HG03342 (cell line): ENCODE results near the gene SYPL1.
A peak's percentile ranks its signal among the peaks of the same experiment; 100 is the strongest.

Experiments
- ATAC-seq: cut with Tn5 transposase; IDR thresholded peaks from one replicate; pipeline ENCODE4 v1.9.1; 2021; ENCODE audit warnings: mild to moderate bottlenecking, moderate library complexity; ENCODE audit not compliant: unreplicated experiment

The SYPL1 gene

GRCh38 chr7:106068986-106069385 is 43.1 kb downstream of the SYPL1 start:
- no peak for ATAC-seq

DNA sequence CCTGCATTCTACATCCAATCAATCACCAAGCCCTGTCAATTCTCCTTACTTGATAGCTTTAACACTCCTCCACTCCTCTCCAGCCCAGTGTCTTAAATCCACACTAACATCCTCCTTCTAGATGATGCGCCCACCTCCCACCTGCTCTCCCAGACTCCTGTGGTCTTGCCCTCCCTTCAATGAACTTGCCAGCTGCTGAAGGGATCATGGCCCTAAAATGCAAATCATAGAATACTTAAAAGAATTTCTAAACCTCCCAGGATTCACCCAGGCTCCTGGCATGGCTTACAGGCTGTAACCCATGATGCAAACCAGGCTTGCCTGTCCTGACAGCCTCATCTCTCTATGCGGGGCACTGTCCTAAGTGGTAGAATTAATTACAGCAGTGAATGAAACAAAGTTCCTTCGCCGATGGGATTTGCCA is 43.6 kb downstream of the SYPL1 start:
- ATAC-seq = no peak

GRCh38 chr7:106067678-106068077 is 44.4 kb downstream of the SYPL1 start:
- ATAC-seq = no peak

GRCh38 chr7:106065575-106066500 is 46.3 kb downstream of the SYPL1 start:
- ATAC-seq = no peak

GRCh38 chr7:106064771-106065574 is 47.1 kb downstream of the SYPL1 start:
- no peak for ATAC-seq

- no peak for ATAC-seq
These were observed 47.8 kb downstream of the SYPL1 start for GRCh38 chr7:106064316-106064715.

DNA sequence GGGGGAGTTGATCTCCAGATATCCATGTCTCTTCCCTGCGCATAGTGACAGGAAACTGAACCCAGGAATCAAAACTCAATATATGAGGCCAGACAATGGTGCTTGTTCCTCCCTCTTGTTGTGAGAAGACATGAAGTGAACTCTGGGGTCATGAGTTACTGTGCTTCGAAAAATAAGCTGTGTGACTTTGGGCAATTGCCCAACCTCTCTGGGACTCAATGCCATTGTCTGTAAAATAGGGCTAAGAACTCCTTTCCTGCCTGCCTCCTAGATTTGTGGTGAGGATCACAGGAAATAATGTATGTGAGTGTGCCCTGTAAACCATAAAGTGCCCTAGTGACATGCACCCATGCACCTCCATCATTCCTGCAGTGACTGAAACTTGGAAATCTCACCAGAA is 48.4 kb downstream of the SYPL1 start:
- no peak for ATAC-seq

- no peak for ATAC-seq
These were observed 49.1 kb downstream of the SYPL1 start for GRCh38 chr7:106063024-106063423.

- no peak for ATAC-seq
These were observed 49.6 kb downstream of the SYPL1 start for GRCh38 chr7:106062521-106062931.

GRCh38 chr7:106062006-106062405 is 50.1 kb downstream of the SYPL1 start:
- ATAC-seq = no peak

GRCh38 chr7:106061301-106061979 is 50.7 kb downstream of the SYPL1 start:
- ATAC-seq = no peak

- ATAC-seq = no peak
These were observed 51.7 kb downstream of the SYPL1 start for GRCh38 chr7:106060394-106060920.

DNA sequence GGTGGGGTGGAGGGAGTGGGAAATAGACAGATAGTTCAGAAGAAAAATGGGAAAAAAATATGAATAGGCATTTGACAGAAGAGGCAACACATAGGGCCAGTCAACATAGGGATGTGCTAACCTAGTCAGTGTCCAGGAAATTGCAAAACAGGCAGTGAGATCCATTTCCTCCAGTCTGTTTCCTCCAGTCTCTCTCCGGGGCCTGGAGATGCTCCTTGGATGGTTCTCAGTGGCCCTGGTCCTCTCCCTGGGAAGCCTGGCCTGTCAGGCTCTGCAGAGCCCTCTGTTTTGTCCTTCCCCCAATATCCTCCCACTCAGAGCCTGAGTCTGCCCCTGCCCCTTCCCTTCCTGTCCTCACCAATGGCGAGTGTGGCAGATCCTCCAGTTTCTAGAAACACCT is 52.6 kb downstream of the SYPL1 start:
- ATAC-seq = no peak

DNA sequence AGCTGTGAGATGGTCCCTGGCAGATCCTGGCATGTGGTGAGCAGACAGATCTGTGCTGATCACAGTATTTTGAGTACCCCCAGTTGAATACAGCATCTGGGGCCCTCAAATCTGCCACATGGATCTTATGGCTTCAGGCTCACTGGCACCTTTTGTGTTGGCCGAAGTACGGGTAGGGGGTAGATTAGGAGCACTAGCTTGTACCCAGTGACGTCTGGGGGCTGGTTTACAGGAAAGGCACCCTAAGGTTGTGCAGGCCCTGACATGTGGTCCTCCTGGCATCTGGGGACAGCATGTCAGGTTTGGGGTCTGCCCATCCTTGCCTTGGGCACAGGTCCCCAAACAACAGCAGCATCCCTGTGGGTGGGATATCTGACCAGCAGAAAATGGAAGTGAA is 53.2 kb downstream of the SYPL1 start:
- ATAC-seq = no peak

GRCh38 chr7:106057962-106058927 is 53.9 kb downstream of the SYPL1 start:
- ATAC-seq = peak; percentile 59

- no peak for ATAC-seq
These were observed 54.7 kb downstream of the SYPL1 start for GRCh38 chr7:106057204-106057961.

DNA sequence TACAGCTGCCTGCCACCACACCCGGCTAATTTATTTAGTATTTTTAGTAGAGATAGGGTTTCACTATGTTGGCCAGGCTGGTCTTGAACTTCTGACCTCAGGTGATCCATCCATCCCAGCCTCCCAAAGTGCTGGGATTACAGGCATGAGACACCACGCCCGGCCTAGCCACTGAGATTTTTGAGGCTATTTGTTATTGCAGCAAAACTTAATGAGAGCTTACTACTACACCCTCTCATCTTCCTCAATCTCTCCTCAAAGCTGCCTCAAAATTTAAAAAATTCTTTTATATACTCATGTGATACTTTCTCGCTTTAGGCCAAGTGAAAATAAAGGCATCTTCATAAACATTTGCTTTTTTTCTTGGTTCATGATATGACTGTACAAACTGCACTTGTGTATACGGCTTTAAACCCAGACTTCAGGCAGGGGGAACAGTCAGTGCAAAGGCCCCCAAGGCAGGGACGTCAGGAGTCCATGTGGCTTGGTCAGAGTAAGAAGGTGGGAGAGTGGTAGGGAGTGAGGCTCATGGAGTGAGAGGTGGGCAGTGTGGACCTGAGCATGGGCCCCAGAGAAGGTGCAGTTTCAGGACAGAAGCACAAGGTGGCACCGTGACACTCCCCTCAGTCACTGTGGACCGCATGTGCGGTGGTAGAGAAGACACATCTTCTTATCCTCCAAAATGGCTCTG is 55.5 kb downstream of the SYPL1 start:
- peak; percentile 46 for ATAC-seq

- no peak for ATAC-seq
These were observed 57.1 kb downstream of the SYPL1 start for GRCh38 chr7:106054971-106055532.
